Left ventricle myocardium inferior (tissue), 1 donor: ENCODE data around the gene NRXN3. TPM values are rescaled to one million over a fixed set of nuclear protein-coding genes. Genes with fewer than 3 reads are reported as not detected.
"Not testable (repeated sequence)": the region's sequence is repeated elsewhere in the genome, so short reads cannot be mapped to it uniquely, and the experiment has no call there.

Experiments used
- DNase-seq: peaks from one replicate; pipeline ENCODE4 v3.0.0-alpha.2; 2020
- H3K27ac ChIP-seq: fragments of 200-600 bp; replicated peaks from 2 replicates; pipeline ENCODE4 v1.8.0; 2021
- H3K27me3 ChIP-seq: fragments of 200-600 bp; 2 replicates; pipeline ENCODE4 v1.8.0; 2021; ENCODE audit warnings: low read depth
- H3K36me3 ChIP-seq: fragments of 200-600 bp; 2 replicates; pipeline ENCODE4 v1.8.0; 2021
- H3K4me1 ChIP-seq: fragments of 200-600 bp; 2 replicates; pipeline ENCODE4 v1.8.0; 2021
- H3K4me3 ChIP-seq: fragments of 200-600 bp; 2 replicates; pipeline ENCODE4 v1.8.0; 2021; ENCODE audit warnings: mild to moderate bottlenecking, moderate library complexity
- H3K9me3 ChIP-seq: fragments of 200-600 bp; replicated peaks from 2 replicates; pipeline ENCODE4 v1.8.0; 2021
- intact Hi-C: fragments of 100-400 bp; cut with micrococcal nuclease; formaldehyde crosslinking; loops from one replicate; pipeline ENCODE4 v1.11.0; 2022
- total RNA-seq: library from RNA; stranded (reverse); fragmentation: NEBNext Ultra II Directional; extraction: Animal tissue kit (Norgen Biotek cat#: 25700); gene quantifications from one replicate; pipeline ENCODE4 v1.2.1, GENCODE V29; 2021
- TF ChIP-seq, protein P1 (sequence below): fragments of 200-600 bp; IDR thresholded peaks from 2 replicates; pipeline ENCODE4 v1.8.0; 2021; ENCODE audit warnings: antibody characterized with exemption, mild to moderate bottlenecking, borderline replicate concordance
- donor health status: DM: no; HTN: yes; CAD: no; lungs with severe emphysema.

NRXN3 gene
- total RNA-seq, 1 donor from 2014 or later: 1.2 TPM

DNA sequence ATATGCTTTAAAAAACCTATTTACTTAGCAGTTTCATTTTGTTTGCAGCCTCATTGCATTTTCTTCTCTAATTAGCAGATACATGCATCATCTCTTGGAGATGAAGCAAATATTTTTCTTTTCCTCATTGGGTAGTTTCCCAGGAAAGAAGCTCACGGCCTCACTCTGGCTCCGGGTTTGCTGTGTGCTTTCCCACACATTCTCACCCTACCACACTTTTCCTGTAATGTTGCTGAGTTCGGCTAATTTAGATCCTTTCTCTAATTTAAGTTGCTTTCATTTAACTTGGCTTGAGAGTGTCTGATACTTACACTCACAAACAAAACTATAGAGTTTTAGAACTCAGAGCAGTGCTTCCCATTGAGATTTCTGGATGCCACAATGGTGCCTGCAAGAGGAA, 928.2 kb downstream of the NRXN3 start:
- Histone ChIP-seq H3K27ac (no peak overlapping the region), H3K4me3 (no peak overlapping the region), H3K9me3 (no peaks in the 10 kb centered on the region), H3K4me1 (no peaks in the 10 kb centered on the region), H3K36me3 (no peaks in the 10 kb centered on the region), H3K27me3 (peaks cover 16% of the 10 kb centered on the region)
- DNase-seq: no peak
- TF ChIP-seq, protein P1, sequence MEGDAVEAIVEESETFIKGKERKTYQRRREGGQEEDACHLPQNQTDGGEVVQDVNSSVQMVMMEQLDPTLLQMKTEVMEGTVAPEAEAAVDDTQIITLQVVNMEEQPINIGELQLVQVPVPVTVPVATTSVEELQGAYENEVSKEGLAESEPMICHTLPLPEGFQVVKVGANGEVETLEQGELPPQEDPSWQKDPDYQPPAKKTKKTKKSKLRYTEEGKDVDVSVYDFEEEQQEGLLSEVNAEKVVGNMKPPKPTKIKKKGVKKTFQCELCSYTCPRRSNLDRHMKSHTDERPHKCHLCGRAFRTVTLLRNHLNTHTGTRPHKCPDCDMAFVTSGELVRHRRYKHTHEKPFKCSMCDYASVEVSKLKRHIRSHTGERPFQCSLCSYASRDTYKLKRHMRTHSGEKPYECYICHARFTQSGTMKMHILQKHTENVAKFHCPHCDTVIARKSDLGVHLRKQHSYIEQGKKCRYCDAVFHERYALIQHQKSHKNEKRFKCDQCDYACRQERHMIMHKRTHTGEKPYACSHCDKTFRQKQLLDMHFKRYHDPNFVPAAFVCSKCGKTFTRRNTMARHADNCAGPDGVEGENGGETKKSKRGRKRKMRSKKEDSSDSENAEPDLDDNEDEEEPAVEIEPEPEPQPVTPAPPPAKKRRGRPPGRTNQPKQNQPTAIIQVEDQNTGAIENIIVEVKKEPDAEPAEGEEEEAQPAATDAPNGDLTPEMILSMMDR: no peak
- intact Hi-C loops: no loop called here

DNA sequence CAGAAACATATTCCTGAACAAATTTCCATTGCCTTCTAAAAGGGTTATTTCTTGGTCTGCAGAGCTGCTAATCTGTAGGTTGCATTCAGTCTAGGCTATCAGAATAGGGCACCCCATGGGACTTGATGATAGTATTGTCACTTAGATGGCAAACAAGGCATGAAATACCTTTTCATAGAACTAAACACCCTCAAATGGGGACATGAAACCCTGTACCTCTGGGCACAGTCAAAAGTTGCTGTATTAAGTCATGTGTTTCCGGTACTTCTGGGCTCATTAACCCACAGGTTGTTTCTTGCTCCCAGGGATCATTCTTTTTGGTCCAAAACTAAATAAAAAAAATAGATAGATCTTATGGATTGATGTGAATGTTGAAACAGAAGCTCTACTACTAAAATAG, 930.4 kb downstream of the NRXN3 start:
- H3K9me3 ChIP-seq: no peaks in the 10 kb centered on the region

DNA sequence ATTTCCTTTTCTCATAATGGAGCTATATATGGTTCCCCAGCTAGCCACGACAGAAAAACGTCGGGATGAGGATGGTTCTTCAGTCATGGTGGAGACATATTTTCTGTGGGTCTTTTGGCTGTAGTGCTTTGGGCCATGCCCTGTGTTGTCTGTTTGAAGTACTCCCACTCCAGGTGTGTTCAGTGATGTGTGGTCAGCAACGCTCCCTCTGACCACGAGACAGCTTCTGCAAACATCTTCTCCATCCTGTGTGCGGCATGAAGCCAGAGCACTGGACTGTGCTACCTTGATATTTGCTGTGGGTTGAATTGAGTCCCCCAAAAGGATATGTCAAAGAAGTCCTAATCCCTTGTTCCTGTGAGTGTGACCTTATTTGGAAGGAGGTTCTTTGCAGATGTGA, 931.2 kb downstream of the NRXN3 start:
- Histone ChIP-seq H3K9me3 (no peaks in the 10 kb centered on the region), H3K36me3 (no peaks in the 10 kb centered on the region), H3K27me3 (peaks cover 15% of the 10 kb centered on the region), H3K27ac (no peak overlapping the region), H3K4me1 (no peaks in the 10 kb centered on the region), H3K4me3 (no peak overlapping the region)
- TF ChIP-seq, protein P1: no peak
- intact Hi-C loops: no loop called here
- no peak for DNase-seq

More for the DNA sequence above, 930.4 kb downstream of the NRXN3 start:
- intact Hi-C loops: no loop called here
- no peak overlapping the region for H3K27ac ChIP-seq
- TF ChIP-seq, protein P1: no peak
- peaks cover 16% of the 10 kb centered on the region for H3K27me3 ChIP-seq
- H3K4me1 ChIP-seq: no peaks in the 10 kb centered on the region
- no peaks in the 10 kb centered on the region for H3K36me3 ChIP-seq
- DNase-seq: no peak
- H3K4me3 ChIP-seq: no peak overlapping the region

DNA sequence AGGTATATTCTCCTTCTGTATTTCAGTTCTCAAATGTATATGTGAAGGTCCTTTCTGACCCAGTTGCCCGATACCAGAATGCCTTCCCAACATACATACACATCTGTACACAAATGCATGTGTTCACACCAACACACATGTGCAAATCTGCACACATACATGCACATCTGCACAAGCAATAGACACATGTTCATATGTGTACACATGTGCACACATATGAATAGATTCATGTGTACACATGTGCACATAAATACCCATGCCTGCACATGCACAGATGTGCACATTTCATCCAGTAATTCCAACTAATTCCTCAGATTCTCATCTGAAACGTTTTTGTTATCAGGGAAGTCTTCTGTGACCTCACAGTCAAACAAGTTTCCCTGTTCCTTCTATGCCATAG, 933.6 kb downstream of the NRXN3 start:
- no peak overlapping the region for H3K27ac ChIP-seq
- H3K4me1 ChIP-seq: no peaks in the 10 kb centered on the region
- TF ChIP-seq, protein P1: no peak
- H3K36me3 ChIP-seq: no peaks in the 10 kb centered on the region
- H3K4me3 ChIP-seq: no peak overlapping the region
- H3K27me3 ChIP-seq: peaks cover under 1% of the 10 kb centered on the region
- intact Hi-C loops: no loop called here
- no peak for DNase-seq
- H3K9me3 ChIP-seq: no peaks in the 10 kb centered on the region

DNA sequence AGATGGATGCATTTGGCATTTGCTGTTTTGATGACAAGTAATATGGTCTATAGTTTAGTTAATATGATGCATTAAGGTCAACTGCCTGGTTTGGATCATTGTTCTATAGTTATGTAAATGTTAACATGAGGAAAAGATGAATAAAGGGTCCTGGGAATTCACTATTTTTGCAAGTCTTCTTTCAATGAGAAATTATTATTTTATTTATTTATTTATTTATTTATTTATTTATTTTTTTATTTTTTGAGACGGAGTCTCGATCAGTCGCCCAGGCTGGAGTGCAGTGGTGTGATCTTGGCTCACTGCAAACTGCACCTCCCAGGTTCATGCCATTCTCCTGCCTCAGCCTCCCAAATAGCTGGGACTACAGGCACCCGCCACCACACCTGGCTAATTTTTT, 940.4 kb downstream of the NRXN3 start:
- H3K4me1 ChIP-seq, H3K27ac ChIP-seq, H3K4me3 ChIP-seq, DNase-seq, H3K36me3 ChIP-seq, intact Hi-C loops, H3K9me3 ChIP-seq, H3K27me3 ChIP-seq: not testable (repeated sequence)

DNA sequence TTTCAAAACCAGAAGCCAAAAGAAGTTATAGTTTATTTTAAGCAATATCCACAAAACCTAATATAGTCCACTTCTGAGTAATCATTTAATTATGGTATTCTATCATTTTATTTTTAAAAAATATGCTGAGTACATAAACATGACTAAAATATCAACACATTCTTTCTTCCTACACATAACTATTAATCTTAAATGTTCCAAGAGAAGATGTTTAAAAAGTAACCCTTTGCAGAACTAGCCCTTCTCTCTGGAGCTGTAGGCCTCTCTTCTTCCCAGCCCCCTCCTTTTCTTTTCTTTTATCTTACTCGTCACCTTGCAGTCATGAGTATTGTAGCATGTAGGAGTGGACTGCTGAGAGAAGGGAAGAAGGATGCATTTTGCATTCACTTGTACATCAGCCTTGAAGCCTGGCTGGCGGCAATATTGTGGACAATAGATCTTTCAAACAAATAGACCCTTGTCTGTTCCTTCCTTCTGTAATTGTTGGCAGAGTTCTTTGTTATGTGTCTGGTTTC, 941.9 kb downstream of the NRXN3 start:
- Histone ChIP-seq H3K36me3 (no peaks in the 10 kb centered on the region), H3K4me3 (no peak overlapping the region), H3K27ac (no peak overlapping the region), H3K27me3 (no peaks in the 10 kb centered on the region), H3K9me3 (no peaks in the 10 kb centered on the region), H3K4me1 (no peaks in the 10 kb centered on the region)
- TF ChIP-seq, protein P1: no peak
- DNase-seq: no peak
- intact Hi-C loops: no loop called here
